Left ventricle myocardium inferior (tissue), 1 donor: ENCODE data around the gene RAB31. TPM values are rescaled to one million over a fixed set of nuclear protein-coding genes. Genes with fewer than 3 reads are reported as not detected.

ENCODE experiments used
- DNase-seq: peaks from one replicate; pipeline ENCODE4 v3.0.0-alpha.2; 2020
- H3K27ac ChIP-seq: fragments of 200-600 bp; replicated peaks from 2 replicates; pipeline ENCODE4 v1.8.0; 2021
- H3K27me3 ChIP-seq: fragments of 200-600 bp; 2 replicates; pipeline ENCODE4 v1.8.0; 2021; ENCODE audit warnings: low read depth
- H3K36me3 ChIP-seq: fragments of 200-600 bp; 2 replicates; pipeline ENCODE4 v1.8.0; 2021
- H3K4me1 ChIP-seq: fragments of 200-600 bp; 2 replicates; pipeline ENCODE4 v1.8.0; 2021
- H3K4me3 ChIP-seq: fragments of 200-600 bp; 2 replicates; pipeline ENCODE4 v1.8.0; 2021; ENCODE audit warnings: mild to moderate bottlenecking, moderate library complexity
- H3K9me3 ChIP-seq: fragments of 200-600 bp; replicated peaks from 2 replicates; pipeline ENCODE4 v1.8.0; 2021
- CTCF ChIP-seq: fragments of 200-600 bp; IDR thresholded peaks from 2 replicates; pipeline ENCODE4 v1.8.0; 2021; ENCODE audit warnings: antibody characterized with exemption, mild to moderate bottlenecking, borderline replicate concordance
- intact Hi-C: fragments of 100-400 bp; cut with micrococcal nuclease; formaldehyde crosslinking; loops from one replicate; pipeline ENCODE4 v1.11.0; 2022
- total RNA-seq: library from RNA; stranded (reverse); fragmentation: NEBNext Ultra II Directional; extraction: Animal tissue kit (Norgen Biotek cat#: 25700); gene quantifications from one replicate; pipeline ENCODE4 v1.2.1, GENCODE V29; 2021
- donor health status: DM: no; HTN: yes; CAD: no; lungs with severe emphysema.

The RAB31 gene
- total RNA-seq, 1 donor from 2014 or later, result 12.0 TPM

- Histone ChIP-seq H3K27me3 (no peaks in the 10 kb centered on the region), H3K36me3 (no peaks in the 10 kb centered on the region), H3K4me3 (no peak overlapping the region), H3K9me3 (no peaks in the 10 kb centered on the region), H3K27ac (peak overlapping the region; percentile 4), H3K4me1 (peaks cover 37% of the 10 kb centered on the region)
- no peak for TF ChIP-seq CTCF
- peak; percentile 28 for DNase-seq
- intact Hi-C loops, result no loop called here
Observed at GRCh38 chr18:9827793-9828505, 119.8 kb downstream of the RAB31 start.

GRCh38 chr18:9828506-9829396 is 120.7 kb downstream of the RAB31 start:
- Histone ChIP-seq H3K9me3 (no peaks in the 10 kb centered on the region), H3K4me1 (peaks cover 33% of the 10 kb centered on the region), H3K36me3 (no peaks in the 10 kb centered on the region), H3K27ac (no peak overlapping the region), H3K27me3 (no peaks in the 10 kb centered on the region), H3K4me3 (no peak overlapping the region)
- intact Hi-C loops, result no loop called here
- no peak for DNase-seq
- TF ChIP-seq CTCF, result no peak

- Histone ChIP-seq H3K9me3 (no peaks in the 10 kb centered on the region), H3K36me3 (no peaks in the 10 kb centered on the region), H3K4me3 (no peak overlapping the region), H3K27ac (no peak overlapping the region), H3K27me3 (no peaks in the 10 kb centered on the region), H3K4me1 (peaks cover 27% of the 10 kb centered on the region)
- no peak for DNase-seq
- no peak for TF ChIP-seq CTCF
- intact Hi-C loops, result no loop called here
Observed at GRCh38 chr18:9829397-9829712, 121.3 kb downstream of the RAB31 start.

- Histone ChIP-seq H3K36me3 (no peaks in the 10 kb centered on the region), H3K4me1 (peaks cover 21% of the 10 kb centered on the region)
- DNase-seq, result no peak
Observed at GRCh38 chr18:9831036-9831722, 123.1 kb downstream of the RAB31 start.

More at GRCh38 chr18:9831036-9831722, 123.1 kb downstream of the RAB31 start:
- Histone ChIP-seq H3K27ac (peak overlapping the region; percentile 49), H3K9me3 (no peaks in the 10 kb centered on the region), H3K4me3 (no peak overlapping the region), H3K27me3 (no peaks in the 10 kb centered on the region)
- intact Hi-C loops, result no loop called here
- TF ChIP-seq CTCF, result peak; percentile 35
